ENCODE measurements around the gene LY6G5C.

LY6G5C gene

GRCh38 chr6:31654574-31655348 is 26.1 kb downstream of the LY6G5C start:
- peaks cover 19% of the 10 kb centered on the region for H3K79me1 ChIP-seq (ENCODE audit: low read length)
- peaks cover 6% of the 10 kb centered on the region for H3K4me1 ChIP-seq (ENCODE audit: control insufficient read depth, low read depth, low read length)
- H2BK5ac ChIP-seq (ENCODE audit: low read length), result no peak overlapping the region
- H3K79me2 ChIP-seq (ENCODE audit: control insufficient read depth, insufficient read depth, low read length), result peaks cover 25% of the 10 kb centered on the region
- no peak overlapping the region for H2BK15ac ChIP-seq (replicated peaks; ENCODE audit: low read depth)
- no peak overlapping the region for H2AK5ac ChIP-seq (ENCODE audit: low read length)
- no peak overlapping the region for H2BK120ac ChIP-seq (ENCODE audit: low read depth, low read length)
- no peak overlapping the region for H3K56ac ChIP-seq (ENCODE audit: low read length)
- no peak overlapping the region for H3K4me3 ChIP-seq (ENCODE audit: low read length)
- H4K5ac ChIP-seq (ENCODE audit: low read length), result no peak overlapping the region
- no peak overlapping the region for H3K27ac ChIP-seq (ENCODE audit: low read depth, low read length)
- WGBS (ENCODE audit: extremely low coverage, insufficient coverage, low lambda C conversion rate), result no CpG with 5 or more reads among the region's 8 CpGs
- H3K18ac ChIP-seq (ENCODE audit: low read length), result no peak overlapping the region
- no peaks in the 10 kb centered on the region for H3K27me3 ChIP-seq (ENCODE audit: insufficient read depth, low read length, poor library complexity)
- no peak overlapping the region for H4K8ac ChIP-seq (ENCODE audit: low read depth, low read length)
- no peaks in the 10 kb centered on the region for H3K36me3 ChIP-seq (ENCODE audit: control insufficient read depth, insufficient read depth, low read length)
- no peak for DNase-seq
- no peak overlapping the region for H3K4ac ChIP-seq (ENCODE audit: low read depth, low read length)
- H3K9ac ChIP-seq (ENCODE audit: low read length), result no peak overlapping the region
- no peak overlapping the region for H3K4me2 ChIP-seq (ENCODE audit: low read length)
- H3K23ac ChIP-seq (ENCODE audit: low read length), result no peak overlapping the region

- peak; percentile 98 for DNase-seq
- WGBS (ENCODE audit: extremely low coverage, insufficient coverage, low lambda C conversion rate), result no CpG with 5 or more reads among the region's 37 CpGs
These were observed 27.7 kb downstream of the LY6G5C start for GRCh38 chr6:31652925-31653724.

DNA sequence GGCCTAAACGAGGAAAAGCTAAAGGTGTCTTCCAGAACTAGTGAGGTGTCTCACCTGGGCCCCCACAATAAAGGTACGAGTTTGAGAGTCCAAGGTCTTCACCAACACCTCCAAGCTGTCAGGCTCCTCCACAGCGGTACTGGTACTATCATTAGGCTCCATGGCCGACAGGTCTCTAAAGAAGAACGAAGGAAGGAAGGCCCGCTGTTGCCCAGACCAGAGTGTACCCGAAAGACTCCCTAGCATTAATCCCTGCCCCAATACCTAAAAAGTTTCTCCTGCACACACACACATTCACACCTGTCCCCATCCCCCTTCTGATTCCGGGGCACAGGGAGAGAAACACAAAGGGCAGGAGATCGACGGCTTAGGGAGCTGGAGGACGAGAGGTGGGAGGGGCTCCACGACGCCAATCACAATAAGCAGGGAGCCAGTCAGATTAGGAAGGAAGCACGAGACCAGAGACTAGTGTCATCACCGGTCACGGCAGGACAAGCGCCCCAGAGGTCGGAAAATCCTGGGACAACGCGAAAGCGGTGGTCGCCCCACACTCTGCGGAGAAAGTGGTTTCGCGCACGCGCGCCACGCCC is 29.2 kb downstream of the LY6G5C start:
- H3K36me3 ChIP-seq (ENCODE audit: control insufficient read depth, insufficient read depth, low read length), result peaks cover 6% of the 10 kb centered on the region
- H3K9ac ChIP-seq (ENCODE audit: low read length), result peak overlapping the region; percentile 95
- H3K27me3 ChIP-seq (ENCODE audit: insufficient read depth, low read length, poor library complexity), result no peaks in the 10 kb centered on the region
- H3K56ac ChIP-seq (ENCODE audit: low read length), result peak overlapping the region; percentile 98
- peaks cover 18% of the 10 kb centered on the region for H3K79me2 ChIP-seq (ENCODE audit: control insufficient read depth, insufficient read depth, low read length)
- H3K27ac ChIP-seq (ENCODE audit: low read depth, low read length), result peak overlapping the region; percentile 77
- DNase-seq, result peak; percentile 96
- H3K18ac ChIP-seq (ENCODE audit: low read length), result no peak overlapping the region
- peaks cover 17% of the 10 kb centered on the region for H3K79me1 ChIP-seq (ENCODE audit: low read length)
- H2BK120ac ChIP-seq (ENCODE audit: low read depth, low read length), result no peak overlapping the region
- peak overlapping the region; percentile 63 for H2BK5ac ChIP-seq (ENCODE audit: low read length)
- no CpG with 5 or more reads among the region's 29 CpGs for WGBS (ENCODE audit: extremely low coverage, insufficient coverage, low lambda C conversion rate)
- peak overlapping the region; percentile 90 for H3K4me2 ChIP-seq (ENCODE audit: low read length)
- H3K23ac ChIP-seq (ENCODE audit: low read length), result no peak overlapping the region
- H3K4me1 ChIP-seq (ENCODE audit: control insufficient read depth, low read depth, low read length), result peaks cover 3% of the 10 kb centered on the region
- H4K8ac ChIP-seq (ENCODE audit: low read depth, low read length), result no peak overlapping the region
- no peak overlapping the region for H2AK5ac ChIP-seq (ENCODE audit: low read length)
- H3K4me3 ChIP-seq (ENCODE audit: low read length), result peak overlapping the region; percentile 88
- no peak overlapping the region for H4K5ac ChIP-seq (ENCODE audit: low read length)
- no peak overlapping the region for H2BK15ac ChIP-seq (replicated peaks; ENCODE audit: low read depth)
- peak overlapping the region; percentile 25 for H3K4ac ChIP-seq (ENCODE audit: low read depth, low read length)

More at GRCh38 chr6:31652925-31653724, 27.7 kb downstream of the LY6G5C start:
- peak overlapping the region; percentile 95 for H3K9ac ChIP-seq (ENCODE audit: low read length)
- peaks cover 18% of the 10 kb centered on the region for H3K79me2 ChIP-seq (ENCODE audit: control insufficient read depth, insufficient read depth, low read length)
- H2BK120ac ChIP-seq (ENCODE audit: low read depth, low read length), result no peak overlapping the region
- H3K4ac ChIP-seq (ENCODE audit: low read depth, low read length), result peak overlapping the region; percentile 77
- peaks cover 3% of the 10 kb centered on the region for H3K4me1 ChIP-seq (ENCODE audit: control insufficient read depth, low read depth, low read length)
- peak overlapping the region; percentile 92 for H3K56ac ChIP-seq (ENCODE audit: low read length)
- H4K5ac ChIP-seq (ENCODE audit: low read length), result no peak overlapping the region
- H3K27me3 ChIP-seq (ENCODE audit: insufficient read depth, low read length, poor library complexity), result no peaks in the 10 kb centered on the region
- H3K4me2 ChIP-seq (ENCODE audit: low read length), result peak overlapping the region; percentile 51
- no peak overlapping the region for H4K8ac ChIP-seq (ENCODE audit: low read depth, low read length)
- H3K4me3 ChIP-seq (ENCODE audit: low read length), result peak overlapping the region; percentile 58
- H3K36me3 ChIP-seq (ENCODE audit: control insufficient read depth, insufficient read depth, low read length), result peaks cover 4% of the 10 kb centered on the region
- H3K27ac ChIP-seq (ENCODE audit: low read depth, low read length), result peak overlapping the region; percentile 77
- no peak overlapping the region for H3K23ac ChIP-seq (ENCODE audit: low read length)
- peaks cover 18% of the 10 kb centered on the region for H3K79me1 ChIP-seq (ENCODE audit: low read length)
- H2BK15ac ChIP-seq (replicated peaks; ENCODE audit: low read depth), result no peak overlapping the region
- H2BK5ac ChIP-seq (ENCODE audit: low read length), result peak overlapping the region; percentile 18
- peak overlapping the region; percentile 65 for H3K18ac ChIP-seq (ENCODE audit: low read length)
- H2AK5ac ChIP-seq (ENCODE audit: low read length), result no peak overlapping the region

GRCh38 chr6:31645325-31645724 is 35.5 kb downstream of the LY6G5C start:
- no peak overlapping the region for H3K56ac ChIP-seq (ENCODE audit: low read length)
- H3K79me2 ChIP-seq (ENCODE audit: control insufficient read depth, insufficient read depth, low read length), result peaks cover 5% of the 10 kb centered on the region
- no peak overlapping the region for H2BK120ac ChIP-seq (ENCODE audit: low read depth, low read length)
- no peak overlapping the region for H4K8ac ChIP-seq (ENCODE audit: low read depth, low read length)
- H2BK15ac ChIP-seq (replicated peaks; ENCODE audit: low read depth), result no peak overlapping the region
- H2AK5ac ChIP-seq (ENCODE audit: low read length), result no peak overlapping the region
- H3K23ac ChIP-seq (ENCODE audit: low read length), result no peak overlapping the region
- H3K4me1 ChIP-seq (ENCODE audit: control insufficient read depth, low read depth, low read length), result no peaks in the 10 kb centered on the region
- H3K36me3 ChIP-seq (ENCODE audit: control insufficient read depth, insufficient read depth, low read length), result peaks cover 24% of the 10 kb centered on the region
- no peak overlapping the region for H3K18ac ChIP-seq (ENCODE audit: low read length)
- no peak for DNase-seq
- no peak overlapping the region for H2BK5ac ChIP-seq (ENCODE audit: low read length)
- no peak overlapping the region for H3K4me3 ChIP-seq (ENCODE audit: low read length)
- no peak overlapping the region for H3K27ac ChIP-seq (ENCODE audit: low read depth, low read length)
- no peak overlapping the region for H3K4ac ChIP-seq (ENCODE audit: low read depth, low read length)
- peaks cover 12% of the 10 kb centered on the region for H3K79me1 ChIP-seq (ENCODE audit: low read length)
- H3K9ac ChIP-seq (ENCODE audit: low read length), result no peak overlapping the region
- no peak overlapping the region for H4K5ac ChIP-seq (ENCODE audit: low read length)
- no peak overlapping the region for H3K4me2 ChIP-seq (ENCODE audit: low read length)
- WGBS (ENCODE audit: extremely low coverage, insufficient coverage, low lambda C conversion rate), result no CpG with 5 or more reads among the region's 9 CpGs
- no peaks in the 10 kb centered on the region for H3K27me3 ChIP-seq (ENCODE audit: insufficient read depth, low read length, poor library complexity)

- Histone ChIP-seq H4K8ac (ENCODE audit: low read depth, low read length) (no peak overlapping the region), H3K4me3 (ENCODE audit: low read length) (no peak overlapping the region), H3K9ac (ENCODE audit: low read length) (no peak overlapping the region), H2BK15ac (replicated peaks; ENCODE audit: low read depth) (no peak overlapping the region), H2BK5ac (ENCODE audit: low read length) (no peak overlapping the region), H3K27me3 (ENCODE audit: insufficient read depth, low read length, poor library complexity) (no peaks in the 10 kb centered on the region), H3K4me2 (ENCODE audit: low read length) (no peak overlapping the region), H3K4me1 (ENCODE audit: control insufficient read depth, low read depth, low read length) (no peaks in the 10 kb centered on the region), H3K79me2 (ENCODE audit: control insufficient read depth, insufficient read depth, low read length) (no peaks in the 10 kb centered on the region), H2BK120ac (ENCODE audit: low read depth, low read length) (no peak overlapping the region), H2AK5ac (ENCODE audit: low read length) (no peak overlapping the region), H3K56ac (ENCODE audit: low read length) (no peak overlapping the region), H3K18ac (ENCODE audit: low read length) (no peak overlapping the region), H3K79me1 (ENCODE audit: low read length) (peaks cover 7% of the 10 kb centered on the region), H3K27ac (ENCODE audit: low read depth, low read length) (no peak overlapping the region), H4K5ac (ENCODE audit: low read length) (no peak overlapping the region), H3K4ac (ENCODE audit: low read depth, low read length) (no peak overlapping the region), H3K23ac (ENCODE audit: low read length) (no peak overlapping the region), H3K36me3 (ENCODE audit: control insufficient read depth, insufficient read depth, low read length) (peaks cover 30% of the 10 kb centered on the region)
- no peak for DNase-seq
- WGBS (ENCODE audit: extremely low coverage, insufficient coverage, low lambda C conversion rate), result no CpG with 5 or more reads among the region's 17 CpGs
These were observed 36.9 kb downstream of the LY6G5C start for GRCh38 chr6:31643818-31644454.
